A673 (cell line): ENCODE data around the gene TSPAN3.

Experiments used
- EZH2 ChIP-seq: fragments of 200-600 bp; sonication (generic); IDR thresholded peaks from 2 replicates; pipeline ENCODE4 v1.6.1; 2017; ENCODE audit warnings: borderline replicate concordance, low read depth, mild to moderate bottlenecking, mixed read lengths, antibody characterized with exemption, low read length; ENCODE audit not compliant: poor library complexity, severe bottlenecking
- TF ChIP-seq, protein P1 (sequence below): fragments of 300-800, 200-600 bp; sonication (generic); conservative IDR thresholded peaks from 2 replicates; pipeline ENCODE4 v1.5.1; 2017; ENCODE audit warnings: low read depth, mild to moderate bottlenecking, antibody characterized with exemption, low read length, moderate library complexity, mixed read lengths

DNA sequence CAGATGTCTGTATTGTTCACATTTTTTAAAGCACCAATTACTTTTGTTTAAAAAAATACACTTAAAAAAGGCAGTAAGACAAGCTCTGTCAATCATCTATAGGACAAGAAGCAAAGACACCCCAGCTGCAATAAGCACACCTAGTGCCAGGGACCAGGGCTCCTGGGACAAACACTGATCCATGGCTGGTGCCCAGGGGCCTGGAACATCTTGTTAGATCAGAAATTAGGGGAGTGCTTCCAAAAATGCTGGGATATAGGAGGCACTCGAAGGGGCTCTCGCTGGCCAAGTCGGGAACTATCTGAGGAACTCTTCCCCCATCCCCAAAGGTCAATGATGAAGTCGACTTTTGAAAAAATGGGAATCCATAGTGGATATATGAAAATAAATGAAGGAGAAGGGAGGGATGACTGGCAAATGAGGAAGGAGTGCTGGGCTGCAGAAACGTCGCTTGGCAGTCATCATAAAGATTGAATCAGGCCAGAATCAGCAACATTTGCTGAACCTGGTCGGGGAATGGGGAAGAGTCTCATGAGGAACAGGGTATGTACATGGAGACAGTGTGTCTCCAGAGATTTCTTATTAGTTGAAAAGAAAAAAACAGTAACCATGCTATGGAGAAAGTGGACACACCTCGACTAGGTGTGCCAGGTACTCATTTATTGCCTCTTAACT, 28.5 kb downstream of the TSPAN3 start:
- TF ChIP-seq, protein P1, sequence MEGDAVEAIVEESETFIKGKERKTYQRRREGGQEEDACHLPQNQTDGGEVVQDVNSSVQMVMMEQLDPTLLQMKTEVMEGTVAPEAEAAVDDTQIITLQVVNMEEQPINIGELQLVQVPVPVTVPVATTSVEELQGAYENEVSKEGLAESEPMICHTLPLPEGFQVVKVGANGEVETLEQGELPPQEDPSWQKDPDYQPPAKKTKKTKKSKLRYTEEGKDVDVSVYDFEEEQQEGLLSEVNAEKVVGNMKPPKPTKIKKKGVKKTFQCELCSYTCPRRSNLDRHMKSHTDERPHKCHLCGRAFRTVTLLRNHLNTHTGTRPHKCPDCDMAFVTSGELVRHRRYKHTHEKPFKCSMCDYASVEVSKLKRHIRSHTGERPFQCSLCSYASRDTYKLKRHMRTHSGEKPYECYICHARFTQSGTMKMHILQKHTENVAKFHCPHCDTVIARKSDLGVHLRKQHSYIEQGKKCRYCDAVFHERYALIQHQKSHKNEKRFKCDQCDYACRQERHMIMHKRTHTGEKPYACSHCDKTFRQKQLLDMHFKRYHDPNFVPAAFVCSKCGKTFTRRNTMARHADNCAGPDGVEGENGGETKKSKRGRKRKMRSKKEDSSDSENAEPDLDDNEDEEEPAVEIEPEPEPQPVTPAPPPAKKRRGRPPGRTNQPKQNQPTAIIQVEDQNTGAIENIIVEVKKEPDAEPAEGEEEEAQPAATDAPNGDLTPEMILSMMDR, result no peak
- TF ChIP-seq EZH2, result no peak
